OCI-LY3 (cell line): ENCODE results near the gene TMEM87B.

Source experiments
- CTCF ChIP-seq: fragments of 200-600, 300-600 bp; sonication (generic); IDR thresholded peaks from 2 replicates; pipeline ENCODE4 v1.5.1; 2014; ENCODE audit warnings: antibody characterized with exemption, low read length, low read depth
- EZH2phosphoT487 ChIP-seq: fragments of 200-600 bp; shearing (Covaris generic); IDR thresholded peaks from 2 replicates; pipeline ENCODE4 v1.6.1; 2018; ENCODE audit warnings: antibody characterized with exemption, mixed run types, low read depth

DNA sequence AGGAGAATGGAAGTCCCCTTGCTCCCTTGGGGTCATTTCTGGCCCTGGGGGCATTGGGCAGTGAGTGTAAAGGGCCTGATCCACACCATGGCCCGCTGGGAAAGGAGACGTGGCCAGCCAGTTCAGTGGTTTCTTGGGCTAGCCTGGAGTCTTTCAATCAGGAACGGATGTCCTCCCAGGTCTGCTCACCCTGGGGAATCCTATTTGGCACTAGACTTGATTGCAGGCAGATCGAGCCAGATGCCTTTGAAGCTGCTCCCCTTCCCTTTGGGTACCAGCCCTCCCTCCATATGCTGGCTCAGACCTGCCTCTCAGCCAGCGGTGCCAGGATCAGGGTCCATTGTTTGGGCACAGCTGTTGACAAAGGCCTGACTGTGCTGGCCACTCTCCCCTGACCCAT lies 94.1 kb downstream of the TMEM87B start:
- no peak for TF ChIP-seq EZH2phosphoT487
- TF ChIP-seq CTCF, result no peak
